BLaER1 (cell line): Measurements from ENCODE around the gene PHF20.
"Not testable (repeated sequence)": the region's sequence is repeated elsewhere in the genome, so short reads cannot be mapped to it uniquely, and the experiment has no call there.

ENCODE experiments used
- H3K27ac ChIP-seq: shearing (Covaris generic); formaldehyde crosslinking; 2 replicates; pipeline ENCODE4 v1.8.1; 2022
- H3K27me3 ChIP-seq: shearing (Covaris generic); formaldehyde crosslinking; 2 replicates; pipeline ENCODE4 v1.8.1; 2022
- H3K36me3 ChIP-seq: shearing (Covaris generic); formaldehyde crosslinking; 2 replicates; pipeline ENCODE4 v1.8.1; 2022
- H3K4me1 ChIP-seq: shearing (Covaris generic); formaldehyde crosslinking; 2 replicates; pipeline ENCODE4 v1.8.1; 2022
- H3K4me2 ChIP-seq: shearing (Covaris generic); formaldehyde crosslinking; 2 replicates; pipeline ENCODE4 v1.8.1; 2022
- H3K4me3 ChIP-seq: shearing (Covaris generic); formaldehyde crosslinking; 2 replicates; pipeline ENCODE4 v1.8.1; 2022
- H3K9ac ChIP-seq: shearing (Covaris generic); formaldehyde crosslinking; 2 replicates; pipeline ENCODE4 v1.8.1; 2022
- H3K9me3 ChIP-seq: shearing (Covaris generic); formaldehyde crosslinking; 2 replicates; pipeline ENCODE4 v1.8.1; 2022
- H4K20me1 ChIP-seq: shearing (Covaris generic); formaldehyde crosslinking; 2 replicates; pipeline ENCODE4 v1.8.1; 2022
- Cebpa-rat ChIP-seq: shearing (Covaris generic); IDR thresholded peaks from 2 replicates; pipeline ENCODE4 v1.8.1; 2022

PHF20 gene

GRCh38 chr20:35830264-35830663, 58.4 kb downstream of the PHF20 start:
- Histone ChIP-seq H3K27me3 (no peaks in the 10 kb centered on the region), H3K9me3 (peaks cover 13% of the 10 kb centered on the region), H3K9ac (no peak overlapping the region), H3K4me1 (no peaks in the 10 kb centered on the region), H3K4me3 (no peak overlapping the region; the same call in 1 of the 2 replicates), H3K36me3 (peaks cover 78% of the 10 kb centered on the region), H3K27ac (no peak overlapping the region), H4K20me1 (peaks cover 43% of the 10 kb centered on the region; the same call in 1 of the 2 replicates), H3K4me2 (no peak overlapping the region)
- TF ChIP-seq Cebpa-rat, result no peak

- no peaks in the 10 kb centered on the region for H3K27me3 ChIP-seq
- H3K9ac ChIP-seq, result no peak overlapping the region
- no peak overlapping the region for H3K4me3 ChIP-seq
- TF ChIP-seq Cebpa-rat, result no peak
- peaks cover 75% of the 10 kb centered on the region for H3K36me3 ChIP-seq
- no peak overlapping the region for H3K4me2 ChIP-seq
- no peak overlapping the region for H3K27ac ChIP-seq
- no peaks in the 10 kb centered on the region for H3K4me1 ChIP-seq
- H4K20me1 ChIP-seq, result peaks cover 40% of the 10 kb centered on the region; the same call in 1 of the 2 replicates
- H3K9me3 ChIP-seq, result peaks cover 13% of the 10 kb centered on the region
These were observed 59.2 kb downstream of the PHF20 start for GRCh38 chr20:35831029-35831428.

- Histone ChIP-seq H3K36me3 (peaks cover 72% of the 10 kb centered on the region), H3K9ac (no peak overlapping the region), H3K9me3 (peaks cover 13% of the 10 kb centered on the region), H3K4me2 (no peak overlapping the region), H4K20me1 (peaks cover 40% of the 10 kb centered on the region; the same call in 1 of the 2 replicates), H3K4me1 (no peaks in the 10 kb centered on the region), H3K27ac (no peak overlapping the region), H3K4me3 (no peak overlapping the region), H3K27me3 (no peaks in the 10 kb centered on the region)
- TF ChIP-seq Cebpa-rat, result no peak
These were observed 60.2 kb downstream of the PHF20 start for GRCh38 chr20:35831971-35832370.

- Histone ChIP-seq H3K9ac (no peak overlapping the region), H3K27ac (no peak overlapping the region), H4K20me1 (peaks cover 49% of the 10 kb centered on the region; the same call in 1 of the 2 replicates), H3K4me2 (no peak overlapping the region), H3K27me3 (no peaks in the 10 kb centered on the region), H3K36me3 (peaks cover 63% of the 10 kb centered on the region), H3K4me3 (no peak overlapping the region), H3K4me1 (no peaks in the 10 kb centered on the region), H3K9me3 (peaks cover 13% of the 10 kb centered on the region)
- no peak for TF ChIP-seq Cebpa-rat
These were observed 61.4 kb downstream of the PHF20 start for GRCh38 chr20:35833241-35833640.

GRCh38 chr20:35837577-35838195, 65.9 kb downstream of the PHF20 start:
- no peaks in the 10 kb centered on the region for H3K27me3 ChIP-seq
- no peak overlapping the region for H3K4me3 ChIP-seq
- H3K27ac ChIP-seq, result no peak overlapping the region
- H3K9me3 ChIP-seq, result peaks cover 29% of the 10 kb centered on the region
- H3K36me3 ChIP-seq, result peaks cover 49% of the 10 kb centered on the region
- no peak overlapping the region for H3K9ac ChIP-seq
- no peak overlapping the region for H3K4me2 ChIP-seq
- no peaks in the 10 kb centered on the region for H3K4me1 ChIP-seq
- H4K20me1 ChIP-seq, result peaks cover 33% of the 10 kb centered on the region; the same call in 1 of the 2 replicates
- TF ChIP-seq Cebpa-rat, result no peak

GRCh38 chr20:35838205-35838604, 66.4 kb downstream of the PHF20 start:
- no peaks in the 10 kb centered on the region for H3K27me3 ChIP-seq
- peaks cover 33% of the 10 kb centered on the region; the same call in 1 of the 2 replicates for H4K20me1 ChIP-seq
- no peak overlapping the region for H3K4me3 ChIP-seq
- H3K9me3 ChIP-seq, result peaks cover 35% of the 10 kb centered on the region
- H3K27ac ChIP-seq, result no peak overlapping the region
- no peak overlapping the region for H3K4me2 ChIP-seq
- H3K9ac ChIP-seq, result no peak overlapping the region
- peaks cover 53% of the 10 kb centered on the region for H3K36me3 ChIP-seq
- no peak for TF ChIP-seq Cebpa-rat
- no peaks in the 10 kb centered on the region for H3K4me1 ChIP-seq

GRCh38 chr20:35839904-35840303, 68.1 kb downstream of the PHF20 start:
- peaks cover 59% of the 10 kb centered on the region for H3K36me3 ChIP-seq
- TF ChIP-seq Cebpa-rat, result no peak
- H3K9ac ChIP-seq, result no peak overlapping the region
- H3K27ac ChIP-seq, result no peak overlapping the region
- no peaks in the 10 kb centered on the region for H3K27me3 ChIP-seq
- H4K20me1 ChIP-seq, result peaks cover 20% of the 10 kb centered on the region; the same call in 1 of the 2 replicates
- H3K4me1 ChIP-seq, result no peaks in the 10 kb centered on the region
- no peak overlapping the region for H3K4me2 ChIP-seq
- peaks cover 46% of the 10 kb centered on the region for H3K9me3 ChIP-seq
- H3K4me3 ChIP-seq, result no peak overlapping the region

- peaks cover 46% of the 10 kb centered on the region for H3K9me3 ChIP-seq
- H3K27ac ChIP-seq, result no peak overlapping the region
- peaks cover 64% of the 10 kb centered on the region for H3K36me3 ChIP-seq
- no peaks in the 10 kb centered on the region for H3K27me3 ChIP-seq
- H4K20me1 ChIP-seq, result peaks cover 17% of the 10 kb centered on the region; the same call in 1 of the 2 replicates
- no peak overlapping the region for H3K4me2 ChIP-seq
- TF ChIP-seq Cebpa-rat, result no peak
- no peak overlapping the region for H3K9ac ChIP-seq
- H3K4me3 ChIP-seq, result no peak overlapping the region
- no peaks in the 10 kb centered on the region for H3K4me1 ChIP-seq
These were observed 68.6 kb downstream of the PHF20 start for GRCh38 chr20:35840421-35840820.

- Histone ChIP-seq H3K4me1 (no peaks in the 10 kb centered on the region), H3K27ac (no peak overlapping the region)
These were observed 70.5 kb downstream of the PHF20 start for GRCh38 chr20:35842361-35842760.

GRCh38 chr20:35843894-35844293, 72.1 kb downstream of the PHF20 start:
- Histone ChIP-seq H3K36me3 (peaks cover 87% of the 10 kb centered on the region), H3K9me3 (peaks cover 46% of the 10 kb centered on the region)
- not testable (repeated sequence) for H3K27ac ChIP-seq, H3K4me3 ChIP-seq, H4K20me1 ChIP-seq, H3K9ac ChIP-seq, H3K27me3 ChIP-seq, H3K4me1 ChIP-seq, H3K4me2 ChIP-seq

More at GRCh38 chr20:35842361-35842760, 70.5 kb downstream of the PHF20 start:
- peaks cover 9% of the 10 kb centered on the region; the same call in 1 of the 2 replicates for H4K20me1 ChIP-seq
- no peak overlapping the region for H3K9ac ChIP-seq
- peaks cover 75% of the 10 kb centered on the region for H3K36me3 ChIP-seq
- H3K4me2 ChIP-seq, result no peak overlapping the region
- H3K27me3 ChIP-seq, result no peaks in the 10 kb centered on the region
- 0 out of 2 replicates have a peak overlapping the region, but pooled peaks have one; percentile 16 for H3K4me3 ChIP-seq
- peaks cover 46% of the 10 kb centered on the region for H3K9me3 ChIP-seq
- no peak for TF ChIP-seq Cebpa-rat
